Activated T-helper 2 cell treated with anti-CD3 and anti-CD28 coated beads, Interferon-gamma antibody, Interleukin-2, Interleukin-4, amounts not matched to agents 10 μg/mL and 5 μg/mL and 100 μg/mL, durations not matched to agents 14 hours and 24 hours and 36 hours (primary cell): Measurements from ENCODE around the gene MYO15B. TPM values are rescaled to one million over a fixed set of nuclear protein-coding genes. Genes with fewer than 3 reads are reported as not detected.

Experiments used
- DNase-seq: peaks from one replicate; pipeline ENCODE4 v3.0.0; 2021; ENCODE audit warnings: low spot score
- H3K27ac Mint-ChIP-seq: one replicate; pipeline ENCODE4 v1.8.0; 2021; ENCODE audit warnings: mixed read lengths
- H3K27me3 Mint-ChIP-seq: one replicate; pipeline ENCODE4 v1.8.0; 2021; ENCODE audit warnings: low read depth, mixed read lengths
- H3K36me3 Mint-ChIP-seq: one replicate; pipeline ENCODE4 v1.8.0; 2021; ENCODE audit warnings: low read depth, mixed read lengths
- H3K4me1 Mint-ChIP-seq: one replicate; pipeline ENCODE4 v1.8.0; 2021; ENCODE audit warnings: low read depth, mixed read lengths
- H3K4me3 Mint-ChIP-seq: one replicate; pipeline ENCODE4 v1.8.0; 2021; ENCODE audit warnings: low read depth, mild to moderate bottlenecking, moderate library complexity, mixed read lengths
- H3K9me3 Mint-ChIP-seq: one replicate; pipeline ENCODE4 v1.8.0; 2021; ENCODE audit warnings: mixed read lengths
- intact Hi-C: fragments of 100-400 bp; cut with micrococcal nuclease; formaldehyde crosslinking; loops from one replicate; pipeline ENCODE4 v1.15.1; 2023
- total RNA-seq: library from RNA; stranded (reverse); gene quantifications from 2 replicates; pipeline ENCODE4 v1.2.3, GENCODE V29; 2022

The MYO15B gene
- total RNA-seq: 33.9 and 34.8 TPM in 2 replicates

- Mint-ChIP-seq H3K36me3 (no peaks in the 10 kb centered on the region), H3K9me3 (no peaks in the 10 kb centered on the region), H3K4me3 (peak within 1 kb of the TSS; percentile 45), H3K27ac (no peak within 1 kb of the TSS), H3K4me1 (peaks cover 2% of the 10 kb centered on the region), H3K27me3 (peaks cover 22% of the 10 kb centered on the region)
- intact Hi-C loops: loop anchor here (2.0 to 10.0 kb wide), 3 partner anchors 63 to 323 kb away; partner anchors contain the start of genes GGA3, LLGL2 and MRPS7
- peak; percentile 44 for DNase-seq
Measured at GRCh38 chr17:75587675-75588595, at the start of gene MYO15B. TSS of gene MYO15B (plus strand) at chr17:75587800. CDS start at chr17:75588058, 258 bp downstream.

- Mint-ChIP-seq H3K27me3 (no peaks in the 10 kb centered on the region), H3K9me3 (no peaks in the 10 kb centered on the region), H3K36me3 (no peaks in the 10 kb centered on the region), H3K27ac (no peak overlapping the region), H3K4me3 (no peak overlapping the region), H3K4me1 (peaks cover 6% of the 10 kb centered on the region)
- intact Hi-C loops: no loop called here
- no peak for DNase-seq
Measured at GRCh38 chr17:75539967-75540729, 47.5 kb upstream of the MYO15B start.

GRCh38 chr17:75540923-75541503 is 46.6 kb upstream of the MYO15B start:
- intact Hi-C loops: no loop called here
- no peak for DNase-seq
- Mint-ChIP-seq H3K4me1 (no peaks in the 10 kb centered on the region), H3K27ac (no peak overlapping the region), H3K27me3 (no peaks in the 10 kb centered on the region), H3K9me3 (no peaks in the 10 kb centered on the region), H3K4me3 (no peak overlapping the region), H3K36me3 (no peaks in the 10 kb centered on the region)

- intact Hi-C loops: no loop called here
- H3K27ac Mint-ChIP-seq: no peak overlapping the region
- no peak overlapping the region for H3K4me3 Mint-ChIP-seq
- H3K4me1 Mint-ChIP-seq: no peaks in the 10 kb centered on the region
- H3K9me3 Mint-ChIP-seq: no peaks in the 10 kb centered on the region
- H3K36me3 Mint-ChIP-seq: no peaks in the 10 kb centered on the region
- no peaks in the 10 kb centered on the region for H3K27me3 Mint-ChIP-seq
- DNase-seq: no peak
Measured at GRCh38 chr17:75542229-75542628, 45.4 kb upstream of the MYO15B start.

- H3K27ac Mint-ChIP-seq: no peak overlapping the region
- H3K27me3 Mint-ChIP-seq: no peaks in the 10 kb centered on the region
- intact Hi-C loops: no loop called here
- no peaks in the 10 kb centered on the region for H3K36me3 Mint-ChIP-seq
- H3K9me3 Mint-ChIP-seq: no peaks in the 10 kb centered on the region
- H3K4me1 Mint-ChIP-seq: no peaks in the 10 kb centered on the region
- no peak for DNase-seq
- H3K4me3 Mint-ChIP-seq: no peak overlapping the region
Measured at GRCh38 chr17:75542728-75543336, 44.8 kb upstream of the MYO15B start.

- Mint-ChIP-seq H3K27ac (no peak overlapping the region), H3K4me1 (no peaks in the 10 kb centered on the region), H3K9me3 (no peaks in the 10 kb centered on the region), H3K4me3 (no peak overlapping the region), H3K36me3 (no peaks in the 10 kb centered on the region), H3K27me3 (no peaks in the 10 kb centered on the region)
- intact Hi-C loops: no loop called here
- no peak for DNase-seq
Measured at GRCh38 chr17:75544250-75544649, 43.4 kb upstream of the MYO15B start.

- no peaks in the 10 kb centered on the region for H3K9me3 Mint-ChIP-seq
- H3K4me1 Mint-ChIP-seq: no peaks in the 10 kb centered on the region
- no peak overlapping the region for H3K4me3 Mint-ChIP-seq
- no peaks in the 10 kb centered on the region for H3K27me3 Mint-ChIP-seq
- H3K27ac Mint-ChIP-seq: no peak overlapping the region
- DNase-seq: no peak
- intact Hi-C loops: no loop called here
- no peaks in the 10 kb centered on the region for H3K36me3 Mint-ChIP-seq
Measured at GRCh38 chr17:75546181-75546580, 41.4 kb upstream of the MYO15B start.

GRCh38 chr17:75547091-75547490 is 40.5 kb upstream of the MYO15B start:
- no peaks in the 10 kb centered on the region for H3K36me3 Mint-ChIP-seq
- no peaks in the 10 kb centered on the region for H3K9me3 Mint-ChIP-seq
- no peak overlapping the region for H3K27ac Mint-ChIP-seq
- no peaks in the 10 kb centered on the region for H3K4me1 Mint-ChIP-seq
- no peaks in the 10 kb centered on the region for H3K27me3 Mint-ChIP-seq
- no peak for DNase-seq
- intact Hi-C loops: no loop called here
- H3K4me3 Mint-ChIP-seq: no peak overlapping the region

GRCh38 chr17:75548813-75549212 is 38.8 kb upstream of the MYO15B start:
- Mint-ChIP-seq H3K27ac (no peak overlapping the region), H3K9me3 (no peaks in the 10 kb centered on the region), H3K4me1 (no peaks in the 10 kb centered on the region), H3K36me3 (no peaks in the 10 kb centered on the region), H3K4me3 (no peak overlapping the region), H3K27me3 (no peaks in the 10 kb centered on the region)
- no peak for DNase-seq
- intact Hi-C loops: no loop called here

- no peak overlapping the region for H3K4me3 Mint-ChIP-seq
- intact Hi-C loops: no loop called here
Measured at GRCh38 chr17:75549246-75550138, 38.1 kb upstream of the MYO15B start.

GRCh38 chr17:75550139-75550465 is 37.5 kb upstream of the MYO15B start:
- intact Hi-C loops: no loop called here
- H3K4me1 Mint-ChIP-seq: no peaks in the 10 kb centered on the region
- no peaks in the 10 kb centered on the region for H3K27me3 Mint-ChIP-seq
- no peak overlapping the region for H3K4me3 Mint-ChIP-seq
- no peaks in the 10 kb centered on the region for H3K9me3 Mint-ChIP-seq
- no peak overlapping the region for H3K27ac Mint-ChIP-seq
- no peaks in the 10 kb centered on the region for H3K36me3 Mint-ChIP-seq
- DNase-seq: no peak

More at GRCh38 chr17:75549246-75550138, 38.1 kb upstream of the MYO15B start:
- no peak for DNase-seq
- Mint-ChIP-seq H3K4me1 (no peaks in the 10 kb centered on the region), H3K27ac (no peak overlapping the region), H3K27me3 (no peaks in the 10 kb centered on the region), H3K9me3 (no peaks in the 10 kb centered on the region), H3K36me3 (no peaks in the 10 kb centered on the region)

GRCh38 chr17:75551266-75551665 is 36.3 kb upstream of the MYO15B start:
- H3K27ac Mint-ChIP-seq: no peak overlapping the region
- H3K4me3 Mint-ChIP-seq: no peak overlapping the region
- no peaks in the 10 kb centered on the region for H3K4me1 Mint-ChIP-seq
- no peak for DNase-seq
- intact Hi-C loops: no loop called here
- H3K9me3 Mint-ChIP-seq: no peaks in the 10 kb centered on the region
- no peaks in the 10 kb centered on the region for H3K27me3 Mint-ChIP-seq
- no peaks in the 10 kb centered on the region for H3K36me3 Mint-ChIP-seq
